Panc1 (cell line): ENCODE data around the gene SASS6. TPM values are rescaled to one million over a fixed set of nuclear protein-coding genes. Genes with fewer than 3 reads are reported as not detected.
A peak's percentile ranks its signal among the peaks of the same experiment; 100 is the strongest.

Experiments
- ATAC-seq: fragments of 200-7000 bp; cut with Tn5 transposase; 2 replicates; pipeline ENCODE4 v1.9.1; 2020; ENCODE audit warnings: mild to moderate bottlenecking, moderate library complexity
- BruUV-seq: library from RNA; stranded (reverse); fragments of 400-500 nt; replicated peaks from 2 replicates; lab custom pipeline; 2021; lab: Mats Ljungman, UMichigan
- CTCF ChIA-PET: fragments of 300-600 bp; sonication (Branson Sonifier 250); formaldehyde crosslinking; loops from one replicate; lab custom pipeline; 2022; ENCODE audit warnings: antibody characterized with exemption; lab: Charles Lee
- POLR2A ChIA-PET: fragments of 300-600 bp; sonication (Branson Sonifier 250); formaldehyde crosslinking; loops from one replicate; lab custom pipeline; 2022; ENCODE audit warnings: antibody characterized with exemption; lab: Charles Lee
- DNase-seq: peaks from one replicate; pipeline ENCODE4 v3.0.0-alpha.2; 2010; ENCODE audit warnings: low read depth, low spot score
- H3K27ac ChIP-seq: 2 replicates; pipeline ENCODE4 v1.5.1; 2011; ENCODE audit warnings: mild to moderate bottlenecking, low read length, inconsistent platforms
- H3K27me3 ChIP-seq: fragments of 200-500 bp; sonication (Bioruptor generic); 2 replicates; pipeline ENCODE4 v1.6.0; 2014; ENCODE audit warnings: low read length, inconsistent platforms; ENCODE audit not compliant: control insufficient read depth, insufficient read depth
- H3K36me3 ChIP-seq: fragments of 200-500 bp; sonication (Bioruptor generic); 2 replicates; pipeline ENCODE4 v1.5.1; 2014; ENCODE audit warnings: inconsistent platforms, mild to moderate bottlenecking, low read length, moderate library complexity; ENCODE audit not compliant: control insufficient read depth, insufficient read depth
- H3K4me1 ChIP-seq: 2 replicates; pipeline ENCODE4 v1.5.1; 2011; ENCODE audit warnings: inconsistent platforms, mild to moderate bottlenecking, low read length, moderate library complexity; ENCODE audit not compliant: control insufficient read depth, insufficient read depth
- H3K4me3 ChIP-seq, 2 experiments: 2 replicates each; pipeline ENCODE4 v1.5.1; 2011 to 2012; ENCODE audit warnings: low read depth in 2 of 2, low read length in 2 of 2, mild to moderate bottlenecking in 2 of 2, inconsistent platforms in 1 of 2, moderate library complexity in 1 of 2
- H3K9me3 ChIP-seq: fragments of 200-500 bp; sonication (Bioruptor generic); 2 replicates; pipeline ENCODE4 v1.5.1; 2014; ENCODE audit warnings: low read depth, mild to moderate bottlenecking, inconsistent platforms, low read length, moderate library complexity; ENCODE audit not compliant: control insufficient read depth, insufficient read depth
- POLR2AphosphoS5 ChIP-seq: IDR thresholded peaks from 2 replicates; pipeline ENCODE4 v1.6.1; 2012; ENCODE audit warnings: mild to moderate bottlenecking, low read depth, low read length, moderate library complexity
- SIN3A ChIP-seq: IDR thresholded peaks from 2 replicates; pipeline ENCODE4 v1.6.1; 2012; ENCODE audit warnings: low read depth, mild to moderate bottlenecking, low read length, moderate library complexity, borderline replicate concordance; ENCODE audit not compliant: insufficient read depth
- TCF7L2 ChIP-seq: IDR thresholded peaks from 2 replicates; pipeline ENCODE4 v1.6.1; 2011; ENCODE audit warnings: mild to moderate bottlenecking, low read depth, low read length, inconsistent platforms
- in situ Hi-C: cut with HindIII; loops from 2 replicates; pipeline ENCODE4 v1.10.0; 2016; ENCODE audit warnings: low sequenced_read_pairs, low pct_unique_long_range_greater_than_20kb
- intact Hi-C: fragments of 100-400 bp; cut with micrococcal nuclease; formaldehyde crosslinking; loops from one replicate; pipeline ENCODE4 v1.10.0; 2022; ENCODE audit not compliant: unreplicated experiment
- total RNA-seq: library from RNA; stranded (reverse); gene quantifications from one replicate; pipeline ENCODE4 v1.2.1, GENCODE V29; 2021; ENCODE audit not compliant: unreplicated experiment
- TF ChIP-seq, protein P1 (sequence below), 2 experiments: IDR thresholded peaks; 2 replicates each; pipeline ENCODE4 v1.6.1; 2011 to 2012; ENCODE audit warnings: low read depth in 2 of 2, control low read depth in 1 of 2, low read length in 1 of 2, mild to moderate bottlenecking in 1 of 2, moderate library complexity in 1 of 2; ENCODE audit not compliant: insufficient read depth in 1 of 2
- TF ChIP-seq, protein P2 (sequence below): fragments of 450-650 bp; IDR thresholded peaks from 2 replicates; pipeline ENCODE4 v1.5.1; 2017; ENCODE audit warnings: mild to moderate bottlenecking

SASS6 gene
- total RNA-seq, 1 experiment from 2014 or later, result 6.2 TPM

DNA sequence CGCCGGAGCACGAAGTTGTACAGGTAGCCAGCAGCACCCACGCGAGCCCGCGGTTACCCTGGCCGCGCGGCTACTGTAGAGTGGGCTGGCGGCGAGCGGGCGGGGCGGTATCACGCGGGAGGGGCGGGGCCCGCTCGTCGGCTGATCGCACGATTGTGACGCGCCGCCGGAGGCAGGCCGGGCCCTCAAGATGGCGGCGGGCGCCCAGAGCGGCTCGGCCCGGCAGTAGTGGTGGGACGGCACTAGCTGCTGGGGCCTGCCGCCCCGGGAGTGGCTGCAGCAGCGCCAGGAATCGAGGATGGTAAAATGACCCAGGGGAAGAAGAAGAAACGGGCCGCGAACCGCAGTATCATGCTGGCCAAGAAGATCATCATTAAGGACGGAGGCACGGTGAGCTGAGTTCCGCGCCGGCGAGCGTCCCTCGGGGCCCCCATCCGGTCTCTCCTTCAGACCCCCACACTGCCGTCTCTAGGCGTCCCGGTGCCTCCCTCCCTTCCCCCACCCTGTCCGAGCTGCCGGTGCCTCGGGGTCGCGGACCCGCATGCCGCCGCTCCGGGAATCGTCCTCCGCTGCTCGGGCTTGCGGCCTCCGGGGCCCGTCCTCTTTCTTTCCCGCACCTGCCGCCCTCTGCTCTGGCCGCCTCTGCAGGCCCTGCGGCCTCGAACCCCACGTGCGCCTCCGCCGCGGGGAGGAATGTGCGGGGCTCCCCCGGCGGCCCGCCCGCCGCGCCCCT lies 94.6 kb downstream of the SASS6 start:
- BruUV-seq, result no TSS peak
- Histone ChIP-seq H3K9me3 (no peaks in the 10 kb centered on the region), H3K36me3 (peaks cover 6% of the 10 kb centered on the region; the same call in 1 of the 2 replicates), H3K4me3 (peak overlapping the region; percentile 61 to 65), H3K27me3 (no peaks in the 10 kb centered on the region), H3K27ac (peak overlapping the region; percentile 92), H3K4me1 (peaks cover 4% of the 10 kb centered on the region; the same call in 1 of the 2 replicates)
- TF ChIP-seq, protein P1, sequence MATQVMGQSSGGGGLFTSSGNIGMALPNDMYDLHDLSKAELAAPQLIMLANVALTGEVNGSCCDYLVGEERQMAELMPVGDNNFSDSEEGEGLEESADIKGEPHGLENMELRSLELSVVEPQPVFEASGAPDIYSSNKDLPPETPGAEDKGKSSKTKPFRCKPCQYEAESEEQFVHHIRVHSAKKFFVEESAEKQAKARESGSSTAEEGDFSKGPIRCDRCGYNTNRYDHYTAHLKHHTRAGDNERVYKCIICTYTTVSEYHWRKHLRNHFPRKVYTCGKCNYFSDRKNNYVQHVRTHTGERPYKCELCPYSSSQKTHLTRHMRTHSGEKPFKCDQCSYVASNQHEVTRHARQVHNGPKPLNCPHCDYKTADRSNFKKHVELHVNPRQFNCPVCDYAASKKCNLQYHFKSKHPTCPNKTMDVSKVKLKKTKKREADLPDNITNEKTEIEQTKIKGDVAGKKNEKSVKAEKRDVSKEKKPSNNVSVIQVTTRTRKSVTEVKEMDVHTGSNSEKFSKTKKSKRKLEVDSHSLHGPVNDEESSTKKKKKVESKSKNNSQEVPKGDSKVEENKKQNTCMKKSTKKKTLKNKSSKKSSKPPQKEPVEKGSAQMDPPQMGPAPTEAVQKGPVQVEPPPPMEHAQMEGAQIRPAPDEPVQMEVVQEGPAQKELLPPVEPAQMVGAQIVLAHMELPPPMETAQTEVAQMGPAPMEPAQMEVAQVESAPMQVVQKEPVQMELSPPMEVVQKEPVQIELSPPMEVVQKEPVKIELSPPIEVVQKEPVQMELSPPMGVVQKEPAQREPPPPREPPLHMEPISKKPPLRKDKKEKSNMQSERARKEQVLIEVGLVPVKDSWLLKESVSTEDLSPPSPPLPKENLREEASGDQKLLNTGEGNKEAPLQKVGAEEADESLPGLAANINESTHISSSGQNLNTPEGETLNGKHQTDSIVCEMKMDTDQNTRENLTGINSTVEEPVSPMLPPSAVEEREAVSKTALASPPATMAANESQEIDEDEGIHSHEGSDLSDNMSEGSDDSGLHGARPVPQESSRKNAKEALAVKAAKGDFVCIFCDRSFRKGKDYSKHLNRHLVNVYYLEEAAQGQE (IDR thresholded peaks at IDR 0.05; ENCODE audit: insufficient read depth in 1 of 2, low read depth in 2 of 2, low read length in 1 of 2), result no peak
- TF ChIP-seq SIN3A (no peak; the same call in 1 of the 2 replicates), TCF7L2 (no peak), POLR2AphosphoS5 (peak; percentile 91)
- TF ChIP-seq, protein P2, sequence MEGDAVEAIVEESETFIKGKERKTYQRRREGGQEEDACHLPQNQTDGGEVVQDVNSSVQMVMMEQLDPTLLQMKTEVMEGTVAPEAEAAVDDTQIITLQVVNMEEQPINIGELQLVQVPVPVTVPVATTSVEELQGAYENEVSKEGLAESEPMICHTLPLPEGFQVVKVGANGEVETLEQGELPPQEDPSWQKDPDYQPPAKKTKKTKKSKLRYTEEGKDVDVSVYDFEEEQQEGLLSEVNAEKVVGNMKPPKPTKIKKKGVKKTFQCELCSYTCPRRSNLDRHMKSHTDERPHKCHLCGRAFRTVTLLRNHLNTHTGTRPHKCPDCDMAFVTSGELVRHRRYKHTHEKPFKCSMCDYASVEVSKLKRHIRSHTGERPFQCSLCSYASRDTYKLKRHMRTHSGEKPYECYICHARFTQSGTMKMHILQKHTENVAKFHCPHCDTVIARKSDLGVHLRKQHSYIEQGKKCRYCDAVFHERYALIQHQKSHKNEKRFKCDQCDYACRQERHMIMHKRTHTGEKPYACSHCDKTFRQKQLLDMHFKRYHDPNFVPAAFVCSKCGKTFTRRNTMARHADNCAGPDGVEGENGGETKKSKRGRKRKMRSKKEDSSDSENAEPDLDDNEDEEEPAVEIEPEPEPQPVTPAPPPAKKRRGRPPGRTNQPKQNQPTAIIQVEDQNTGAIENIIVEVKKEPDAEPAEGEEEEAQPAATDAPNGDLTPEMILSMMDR, result no peak
- intact Hi-C loops (loop anchor here (10.0 kb wide), 1 partner anchor 233 kb away; no protein-coding TSS in a partner anchor), in situ Hi-C loops (no loop called here)
- DNase-seq, result no peak
- ChIA-PET POLR2A (interaction anchor here (0.5 to 0.6 kb wide), 2 partner anchors 10 to 390 kb away, joined by 4 to 5 read pairs; no protein-coding TSS in a partner anchor), CTCF (no interaction called here)
- peak; percentile 96 for ATAC-seq

DNA sequence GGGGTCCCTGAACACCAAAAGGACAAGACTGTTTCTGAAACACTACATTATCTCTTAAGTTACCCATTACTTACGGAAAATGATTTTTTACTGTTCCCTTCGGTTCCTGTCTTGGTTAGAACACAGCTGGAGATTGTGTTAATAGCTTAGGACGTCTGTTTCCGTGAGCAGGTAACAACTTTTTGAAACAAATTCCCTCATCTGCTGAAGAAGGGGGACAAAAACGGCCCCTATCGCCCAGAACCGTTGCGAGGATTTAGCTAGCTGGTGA lies 95.1 kb downstream of the SASS6 start:
- ChIA-PET CTCF (no interaction called here), POLR2A (interaction anchor here (0.5 to 0.6 kb wide), 2 partner anchors 10 to 390 kb away, joined by 4 to 5 read pairs; no protein-coding TSS in a partner anchor)
- no TSS peak for BruUV-seq
- no peaks in the 10 kb centered on the region for H3K27me3 ChIP-seq
- intact Hi-C loops, result loop anchor here (10.0 kb wide), 1 partner anchor 233 kb away; no protein-coding TSS in a partner anchor
- peak; percentile 6 for ATAC-seq
- peaks cover 4% of the 10 kb centered on the region; the same call in 1 of the 2 replicates for H3K4me1 ChIP-seq
- peak overlapping the region; percentile 61 to 65 for H3K4me3 ChIP-seq
- TF ChIP-seq POLR2AphosphoS5 (no peak), SIN3A (no peak), TCF7L2 (no peak)
- TF ChIP-seq, protein P2, result no peak
- TF ChIP-seq, protein P1 (IDR thresholded peaks at IDR 0.05; ENCODE audit: insufficient read depth in 1 of 2, low read depth in 2 of 2, low read length in 1 of 2), result no peak
- H3K36me3 ChIP-seq, result peaks cover 6% of the 10 kb centered on the region; the same call in 1 of the 2 replicates
- in situ Hi-C loops, result no loop called here
- peak overlapping the region; percentile 92 for H3K27ac ChIP-seq
- DNase-seq, result no peak
- H3K9me3 ChIP-seq, result no peaks in the 10 kb centered on the region
